NCI-H446 treated with DMSO at 0.1 percent for 48 hours (cell line): Measurements from ENCODE around the gene UNC5A.
A peak's percentile ranks its signal among the peaks of the same experiment; 100 is the strongest.

ENCODE experiments used
- DNase-seq: peaks from one replicate; lab custom pipeline; 2025; lab: John Stamatoyannopoulos, UW

The UNC5A gene

DNA sequence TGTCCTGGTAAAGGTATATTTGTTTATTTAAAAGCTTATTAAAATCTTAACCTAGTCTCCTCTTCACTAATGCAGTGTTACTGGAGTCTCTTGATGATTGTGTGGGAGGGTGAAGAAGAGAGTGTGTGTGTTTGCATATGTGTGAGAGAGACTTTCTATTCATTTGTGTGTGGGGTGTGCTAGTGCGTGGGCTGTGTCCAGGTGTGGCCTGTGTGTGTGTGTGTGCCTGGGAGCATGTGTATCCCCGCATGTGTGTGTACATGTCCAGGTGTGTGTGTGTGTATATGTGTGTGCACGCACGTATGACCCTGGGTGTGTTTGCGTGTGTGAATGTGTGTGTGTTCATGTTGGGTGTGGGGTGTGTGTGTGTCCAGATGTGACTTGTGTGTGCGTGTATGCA lies 10.3 kb upstream of the UNC5A start:
- no peak for DNase-seq

DNA sequence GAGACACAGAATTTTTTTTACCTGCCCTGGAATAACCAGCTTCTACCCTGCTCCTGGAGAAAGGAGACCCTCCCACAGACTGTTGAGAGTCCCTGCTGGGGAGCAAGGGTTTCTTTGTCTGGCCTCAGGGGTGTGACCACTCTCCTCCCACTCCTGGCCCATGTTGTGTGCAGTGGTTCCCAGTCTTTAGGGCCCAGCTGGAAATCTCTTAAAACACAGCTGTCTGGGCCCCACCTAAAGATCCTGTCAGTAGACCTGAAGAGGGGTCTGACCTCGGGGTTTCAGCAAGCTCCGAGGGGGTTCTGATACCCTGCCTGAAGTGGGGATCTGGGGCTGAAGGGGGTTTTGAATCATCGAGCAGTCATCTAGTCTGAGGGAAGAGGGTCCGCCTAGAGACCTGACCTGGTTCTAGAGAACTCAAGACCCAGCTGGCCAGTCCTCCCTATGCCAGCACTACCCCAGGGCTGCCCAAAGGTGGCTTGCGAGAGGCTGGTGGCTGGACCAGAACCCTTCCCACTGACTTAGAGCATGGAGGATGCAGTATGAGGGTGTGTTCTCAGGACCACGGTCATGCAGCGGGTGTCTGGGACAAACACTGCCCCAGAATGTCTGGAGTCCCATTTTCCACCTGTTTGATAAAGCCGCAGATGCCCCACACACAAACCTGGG lies 8.1 kb upstream of the UNC5A start:
- DNase-seq = no peak

DNA sequence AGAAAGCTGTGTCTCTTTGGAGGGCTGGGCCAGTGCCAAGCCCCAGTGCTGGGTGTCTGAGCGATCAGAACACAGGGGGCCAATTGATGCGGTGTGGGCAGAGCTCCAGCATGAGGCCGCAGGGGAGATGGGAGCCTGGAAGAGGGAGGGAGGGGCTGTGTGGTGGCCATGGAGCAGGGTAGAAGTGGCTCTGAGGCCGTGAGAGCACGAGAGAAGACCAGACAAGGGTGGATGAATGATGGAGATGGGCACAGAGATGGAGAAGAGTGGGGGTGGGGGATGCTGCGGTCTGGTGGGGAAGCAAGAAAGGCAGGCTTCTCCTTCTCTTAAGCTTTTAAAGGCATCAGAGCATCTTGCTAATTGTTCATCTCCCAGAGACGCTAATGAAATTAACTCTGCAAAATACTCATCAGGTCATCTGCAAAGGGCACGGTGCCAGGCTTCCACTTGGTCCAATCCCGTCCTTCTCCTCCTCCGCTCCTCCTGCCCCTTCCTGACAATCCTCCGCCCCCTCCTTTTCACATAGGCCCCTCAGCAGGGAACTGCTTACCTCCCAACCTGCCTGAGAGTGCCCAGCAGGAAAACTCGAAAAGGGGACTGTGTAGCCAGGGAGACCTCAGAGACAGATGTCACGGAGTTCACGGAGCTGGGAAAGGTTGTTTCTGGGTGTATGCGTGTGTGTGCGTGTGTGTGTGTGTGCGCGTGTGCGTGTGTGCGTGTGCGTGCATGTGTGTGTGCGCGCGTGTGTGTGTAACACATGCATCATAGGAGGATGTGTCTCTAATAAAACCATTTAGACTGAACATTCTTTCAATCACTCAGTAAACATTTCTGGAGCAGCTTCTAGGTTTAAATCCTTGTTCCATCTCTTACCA lies 7.1 kb upstream of the UNC5A start:
- peak; percentile 63 for DNase-seq

GRCh38 chr5:176803943-176804498 lies 6.3 kb upstream of the UNC5A start:
- no peak for DNase-seq

GRCh38 chr5:176806137-176806536 lies 4.2 kb upstream of the UNC5A start:
- DNase-seq = no peak

DNA sequence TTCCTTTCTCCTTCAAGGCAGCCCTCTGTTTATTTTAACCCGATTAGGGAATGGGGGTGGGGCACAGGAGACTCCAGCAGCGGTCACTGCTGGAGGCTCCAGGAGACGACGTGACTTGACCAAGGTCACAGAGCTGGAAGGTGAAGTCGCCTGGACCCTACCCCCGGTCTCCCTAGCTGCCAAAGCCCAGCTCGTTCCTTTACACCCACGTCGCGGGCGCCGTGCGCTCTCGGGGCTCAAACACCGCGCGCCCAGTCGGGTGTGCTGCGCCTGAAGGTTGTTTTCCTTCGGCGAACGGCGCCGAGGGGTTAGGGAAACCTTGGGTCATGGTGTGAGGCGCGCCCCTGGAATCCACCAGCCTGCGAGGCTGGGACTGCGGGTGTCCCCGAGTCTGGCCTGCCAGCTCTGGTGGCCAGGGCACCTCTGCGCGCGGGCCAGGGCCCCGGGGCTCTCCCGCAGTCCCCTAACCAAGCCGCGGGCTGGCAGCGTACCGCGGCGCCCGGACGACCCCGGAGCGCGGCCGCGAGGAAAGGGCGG lies 747 bp upstream of the UNC5A start:
- DNase-seq = no peak

- no peak for DNase-seq
Observed at GRCh38 chr5:176810687-176811501, 535 bp downstream of the UNC5A start.

DNA sequence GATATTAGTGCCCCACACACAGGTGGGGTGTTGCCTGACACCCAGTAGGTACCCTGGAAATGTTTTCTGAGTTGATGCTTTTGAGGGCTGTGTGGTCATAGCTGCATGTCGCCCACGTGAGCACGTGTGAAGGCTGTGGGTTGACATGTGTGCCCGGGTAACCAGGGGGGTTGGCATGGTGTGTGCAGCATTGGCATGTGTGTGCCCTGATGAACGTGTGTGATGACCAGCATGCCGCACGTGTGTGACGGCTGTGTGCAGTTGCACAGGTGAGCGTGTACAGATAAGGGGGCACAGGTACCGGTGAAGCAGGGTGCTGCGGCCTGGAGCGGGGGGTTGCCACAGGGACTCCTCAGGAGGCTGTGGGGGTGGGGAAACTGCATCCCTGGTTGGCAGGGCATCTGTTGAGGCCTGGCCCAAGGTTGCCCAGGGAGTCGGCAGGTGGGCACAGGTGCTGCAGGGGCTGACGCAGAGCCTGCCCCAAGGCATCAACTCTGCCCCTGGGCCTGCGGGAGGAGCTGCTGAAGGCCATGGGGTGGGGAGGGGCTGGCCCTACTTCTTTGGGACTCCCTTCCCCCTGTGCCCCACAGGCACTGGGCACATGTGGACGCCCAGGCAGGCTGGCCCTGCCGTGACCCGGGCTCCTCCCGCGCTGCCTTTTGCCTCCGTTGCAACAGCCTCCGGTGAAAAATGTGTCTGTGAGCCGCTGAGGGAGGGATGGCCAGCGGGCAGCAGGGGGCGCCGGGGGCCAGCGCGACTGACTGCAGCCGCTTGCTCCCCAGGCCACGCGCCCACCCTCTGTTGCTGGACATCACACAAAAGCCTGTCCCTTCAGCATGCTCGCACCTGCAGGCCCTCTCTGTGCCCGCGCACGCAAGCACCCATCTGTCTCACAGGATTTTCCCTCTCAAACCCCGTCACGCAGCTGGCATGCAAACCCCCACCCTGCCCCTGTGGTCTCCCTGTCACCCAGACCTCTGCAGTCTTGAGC lies 2.2 kb downstream of the UNC5A start:
- DNase-seq = no peak

GRCh38 chr5:176813587-176814312 lies 3.4 kb downstream of the UNC5A start:
- DNase-seq = no peak

DNA sequence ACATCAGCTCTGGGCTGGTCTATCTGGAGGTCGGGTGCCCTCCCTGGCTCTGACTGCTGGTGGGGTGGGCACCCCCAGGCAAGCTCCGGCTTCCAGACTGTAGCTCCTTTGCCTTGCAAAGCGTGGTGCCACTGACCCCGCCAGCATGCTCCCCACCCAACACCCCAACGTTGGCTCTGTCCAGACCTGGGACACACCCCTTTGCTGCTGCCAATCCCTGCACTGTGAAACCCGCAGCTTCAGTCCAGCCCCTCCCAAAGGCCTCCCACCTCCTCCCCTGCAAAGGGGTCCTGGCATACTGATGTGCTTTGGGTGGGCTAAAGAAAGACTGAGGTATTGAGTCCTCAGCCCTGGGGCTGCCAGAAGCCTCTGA lies 3.9 kb downstream of the UNC5A start:
- no peak for DNase-seq

DNA sequence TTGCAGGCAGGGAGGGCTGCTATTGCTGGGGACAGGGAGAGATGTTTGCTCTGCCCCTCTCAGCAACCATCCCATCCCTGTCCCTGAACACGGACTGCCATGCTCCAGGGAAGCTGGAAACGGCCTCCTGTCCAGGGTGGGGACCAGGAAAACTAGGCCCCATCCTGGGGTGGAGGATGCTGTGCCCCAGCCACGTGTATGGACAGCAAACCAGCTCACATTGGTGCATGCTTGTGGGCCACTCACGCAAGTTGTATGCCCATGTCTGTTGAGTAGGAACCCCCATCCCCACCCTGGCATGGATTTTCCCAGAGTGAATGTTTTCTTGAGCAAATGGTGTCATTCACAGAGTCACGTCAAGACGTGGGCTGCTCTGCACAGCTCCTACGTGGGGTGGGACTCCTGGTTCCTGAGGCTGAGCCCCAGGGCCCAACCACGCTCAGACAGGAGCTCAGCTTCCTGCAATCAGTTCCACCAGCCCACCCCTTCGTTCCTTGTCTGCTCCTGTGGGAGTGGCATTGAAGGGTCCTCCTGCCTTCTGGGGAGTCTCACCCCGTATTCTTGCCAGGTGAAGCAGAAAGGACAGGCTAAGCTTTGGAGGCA lies 4.6 kb downstream of the UNC5A start:
- no peak for DNase-seq

DNA sequence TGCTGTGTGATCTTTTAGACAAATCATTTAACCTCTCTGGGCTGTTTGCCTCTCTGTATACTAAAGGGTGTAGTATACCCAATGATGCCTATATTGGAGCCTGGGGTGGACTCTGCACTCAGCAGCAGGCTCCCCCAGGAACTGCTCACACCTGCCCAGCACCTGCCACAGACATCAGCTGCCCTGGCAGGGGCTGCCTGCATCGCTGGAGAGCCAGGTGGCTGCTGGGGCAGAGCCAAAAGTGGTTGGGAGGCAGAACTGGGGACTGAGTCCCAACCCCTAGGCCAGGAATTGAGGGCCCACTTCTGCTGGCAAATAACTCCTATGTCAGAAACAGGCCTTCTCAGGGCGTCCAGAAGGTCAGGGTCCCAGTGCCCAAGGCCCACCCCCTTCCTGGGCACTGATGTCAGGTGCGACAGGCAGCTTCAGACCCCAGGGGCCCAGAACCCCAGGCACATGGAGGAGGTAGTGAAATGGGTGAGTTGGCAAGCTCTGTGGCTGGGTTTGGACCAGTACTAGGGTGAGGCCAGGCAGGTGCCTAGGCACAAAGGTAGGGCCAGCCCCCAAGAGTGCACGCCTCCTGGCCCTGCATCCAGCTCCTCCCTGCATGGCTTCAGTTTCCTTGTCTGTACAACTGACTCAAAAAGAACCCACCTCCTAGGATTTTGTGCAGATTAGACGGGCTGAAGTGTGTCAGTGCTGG lies 5.8 kb downstream of the UNC5A start:
- no peak for DNase-seq

GRCh38 chr5:176816791-176817347 lies 6.5 kb downstream of the UNC5A start:
- no peak for DNase-seq

DNA sequence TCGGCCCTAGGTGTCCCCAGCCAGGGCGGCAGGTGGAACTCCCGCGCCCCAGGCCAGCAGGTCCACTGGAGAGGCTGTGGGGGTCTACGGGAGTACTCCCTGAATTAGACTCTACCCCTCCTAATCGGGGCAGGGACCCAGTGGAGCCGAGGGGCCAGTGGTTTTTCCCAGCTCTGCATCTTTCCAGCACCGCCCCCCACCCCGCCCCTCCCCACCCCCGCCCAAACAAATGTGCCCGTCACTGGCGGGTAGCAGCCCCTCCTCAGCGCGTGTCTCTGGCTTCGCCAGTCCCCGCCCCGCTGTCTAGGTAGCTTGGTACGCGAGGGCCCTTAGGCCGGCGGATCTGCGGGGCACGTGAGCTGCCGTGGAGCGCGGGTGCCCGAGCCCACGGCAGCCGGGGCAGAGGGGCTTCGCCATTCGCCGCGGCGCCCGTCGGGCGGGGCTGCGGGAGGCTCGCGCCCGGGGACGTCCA lies 7.0 kb downstream of the UNC5A start:
- peak; percentile 52 for DNase-seq

DNA sequence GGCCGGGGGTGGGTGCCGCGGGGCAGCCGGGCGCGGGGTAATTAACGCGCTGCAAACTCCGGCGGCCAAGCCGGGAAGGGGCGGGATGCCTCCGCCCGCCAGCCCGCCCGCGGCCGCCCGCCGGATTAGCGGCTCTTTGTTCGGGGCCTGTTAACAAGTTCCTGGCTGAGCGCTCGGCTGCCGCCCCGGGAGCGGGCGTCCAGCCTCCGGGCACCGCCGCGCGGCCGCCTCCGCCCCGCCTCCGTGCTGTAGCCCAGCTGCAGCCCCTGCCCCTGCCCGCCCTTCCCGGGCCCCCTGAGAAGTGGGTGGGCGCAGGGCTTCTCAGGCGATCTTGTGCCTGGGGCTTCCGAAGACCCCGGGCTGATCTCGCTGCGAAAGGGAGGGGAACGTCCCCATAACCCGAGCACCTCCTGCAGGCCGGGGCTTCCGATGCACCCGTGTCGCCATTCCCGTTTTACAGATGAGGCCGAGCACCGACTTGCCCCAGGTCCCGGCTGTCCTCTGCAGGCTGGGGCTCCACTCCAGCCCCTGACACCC lies 7.5 kb downstream of the UNC5A start:
- peak; percentile 19 for DNase-seq

- no peak for DNase-seq
Observed at GRCh38 chr5:176818391-176819098, 8.2 kb downstream of the UNC5A start.

GRCh38 chr5:176819476-176819875 lies 9.1 kb downstream of the UNC5A start:
- no peak for DNase-seq

- no peak for DNase-seq
Observed at GRCh38 chr5:176820937-176821336, 10.6 kb downstream of the UNC5A start.
